ENCODE data around the gene CCDC93. TPM values are rescaled to one million over a fixed set of nuclear protein-coding genes. Genes with fewer than 3 reads are reported as not detected.
"Not testable (repeated sequence)": the region's sequence is repeated elsewhere in the genome, so short reads cannot be mapped to it uniquely, and the experiment has no call there.

Gene CCDC93
- total RNA-seq, 4 donors from 2014 or later = 17.3 to 30.3 (median 23.6) TPM

- Histone ChIP-seq H3K36me3 (peaks cover 0 to 100% (median 15%) of the 10 kb centered on the region in 3 donors), H3K27me3 (no peaks in the 10 kb centered on the region), H3K4me3 (no peak overlapping the region), H3K4me1 (peaks cover 0 to 4% (median 0%) of the 10 kb centered on the region in 4 donors), H3K9me3 (no peaks in the 10 kb centered on the region), H3K27ac (no peak overlapping the region)
- WGBS, 2 donors = 71 to 78% methylated on average over 5 of the region's 5 CpGs
- no peak for DNase-seq (ENCODE audit: low spot score in 2 of 2)
- TF ChIP-seq POLR2A (IDR thresholded peaks at IDR 0.05) (no peak), EP300 (IDR thresholded peaks at IDR 0.05) (no peak)
- TF ChIP-seq, protein P1, sequence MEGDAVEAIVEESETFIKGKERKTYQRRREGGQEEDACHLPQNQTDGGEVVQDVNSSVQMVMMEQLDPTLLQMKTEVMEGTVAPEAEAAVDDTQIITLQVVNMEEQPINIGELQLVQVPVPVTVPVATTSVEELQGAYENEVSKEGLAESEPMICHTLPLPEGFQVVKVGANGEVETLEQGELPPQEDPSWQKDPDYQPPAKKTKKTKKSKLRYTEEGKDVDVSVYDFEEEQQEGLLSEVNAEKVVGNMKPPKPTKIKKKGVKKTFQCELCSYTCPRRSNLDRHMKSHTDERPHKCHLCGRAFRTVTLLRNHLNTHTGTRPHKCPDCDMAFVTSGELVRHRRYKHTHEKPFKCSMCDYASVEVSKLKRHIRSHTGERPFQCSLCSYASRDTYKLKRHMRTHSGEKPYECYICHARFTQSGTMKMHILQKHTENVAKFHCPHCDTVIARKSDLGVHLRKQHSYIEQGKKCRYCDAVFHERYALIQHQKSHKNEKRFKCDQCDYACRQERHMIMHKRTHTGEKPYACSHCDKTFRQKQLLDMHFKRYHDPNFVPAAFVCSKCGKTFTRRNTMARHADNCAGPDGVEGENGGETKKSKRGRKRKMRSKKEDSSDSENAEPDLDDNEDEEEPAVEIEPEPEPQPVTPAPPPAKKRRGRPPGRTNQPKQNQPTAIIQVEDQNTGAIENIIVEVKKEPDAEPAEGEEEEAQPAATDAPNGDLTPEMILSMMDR (IDR thresholded peaks at IDR 0.05) = no peak
Observed at GRCh38 chr2:117935456-117935855, 78.4 kb downstream of the CCDC93 start.

- TF ChIP-seq EP300 (IDR thresholded peaks at IDR 0.05) (no peak), POLR2A (IDR thresholded peaks at IDR 0.05) (no peak)
- TF ChIP-seq, protein P1 (IDR thresholded peaks at IDR 0.05) = no peak
- Histone ChIP-seq H3K36me3 (peaks cover 0 to 100% (median 18%) of the 10 kb centered on the region in 3 donors), H3K9me3 (peaks cover 0 to 4% (median 0%) of the 10 kb centered on the region in 4 donors), H3K27me3 (no peaks in the 10 kb centered on the region), H3K27ac (no peak overlapping the region), H3K4me3 (no peak overlapping the region), H3K4me1 (peaks cover 0 to 4% (median 0%) of the 10 kb centered on the region in 4 donors)
- DNase-seq (ENCODE audit: low spot score in 2 of 2) = no peak
- 45 to 48% methylated on average over 5 of the region's 5 CpGs for WGBS, 2 donors
Observed at GRCh38 chr2:117933884-117934354, 80.0 kb downstream of the CCDC93 start.

GRCh38 chr2:117931978-117932377, 81.9 kb downstream of the CCDC93 start:
- DNase-seq (ENCODE audit: low spot score in 2 of 2) = no peak
- Histone ChIP-seq H3K9me3 (peaks cover 0 to 12% (median 0%) of the 10 kb centered on the region in 4 donors), H3K27ac (peak overlapping the region in 1 of 4 donors; percentile 13), H3K36me3 (peaks cover 0 to 99% (median 16%) of the 10 kb centered on the region in 3 donors), H3K4me1 (peaks cover 0 to 4% (median 0%) of the 10 kb centered on the region in 4 donors), H3K27me3 (no peaks in the 10 kb centered on the region), H3K4me3 (no peak overlapping the region)
- TF ChIP-seq, protein P1 (IDR thresholded peaks at IDR 0.05) = no peak
- TF ChIP-seq POLR2A (IDR thresholded peaks at IDR 0.05) = no peak
- 80 to 88% methylated on average over 7 of the region's 7 CpGs for WGBS, 2 donors

DNA sequence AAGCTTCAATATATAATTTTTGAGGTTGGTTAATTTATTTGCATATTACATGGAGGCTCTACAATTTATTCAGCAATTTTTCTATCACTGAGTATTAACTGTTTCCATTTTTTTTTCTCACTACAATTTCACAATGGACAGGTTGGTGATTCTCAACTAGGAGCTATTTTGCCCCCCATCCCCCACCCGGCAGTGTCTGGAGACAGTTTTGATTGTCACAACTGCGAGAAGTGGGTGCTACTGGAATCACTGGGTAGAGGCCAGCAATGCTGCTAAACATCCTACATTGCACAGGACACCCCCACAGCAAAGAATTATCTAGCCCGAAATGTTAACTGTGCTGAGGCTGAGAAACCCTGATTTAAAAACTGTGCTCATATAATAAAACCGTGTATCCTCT, 82.6 kb downstream of the CCDC93 start:
- DNase-seq (ENCODE audit: low spot score in 2 of 2) = no peak
- Histone ChIP-seq H3K9me3 (peaks cover 0 to 12% (median 0%) of the 10 kb centered on the region in 4 donors), H3K4me3 (no peak overlapping the region), H3K27me3 (no peaks in the 10 kb centered on the region), H3K4me1 (peaks cover 0 to 4% (median 0%) of the 10 kb centered on the region in 4 donors), H3K36me3 (peaks cover 0 to 93% (median 14%) of the 10 kb centered on the region in 3 donors), H3K27ac (no peak overlapping the region)
- WGBS, 2 donors = 68 to 91% methylated on average over 4 of the region's 4 CpGs
- TF ChIP-seq, protein P1 (IDR thresholded peaks at IDR 0.05) = no peak
- TF ChIP-seq EP300 (IDR thresholded peaks at IDR 0.05) (no peak), POLR2A (IDR thresholded peaks at IDR 0.05) (no peak)

DNA sequence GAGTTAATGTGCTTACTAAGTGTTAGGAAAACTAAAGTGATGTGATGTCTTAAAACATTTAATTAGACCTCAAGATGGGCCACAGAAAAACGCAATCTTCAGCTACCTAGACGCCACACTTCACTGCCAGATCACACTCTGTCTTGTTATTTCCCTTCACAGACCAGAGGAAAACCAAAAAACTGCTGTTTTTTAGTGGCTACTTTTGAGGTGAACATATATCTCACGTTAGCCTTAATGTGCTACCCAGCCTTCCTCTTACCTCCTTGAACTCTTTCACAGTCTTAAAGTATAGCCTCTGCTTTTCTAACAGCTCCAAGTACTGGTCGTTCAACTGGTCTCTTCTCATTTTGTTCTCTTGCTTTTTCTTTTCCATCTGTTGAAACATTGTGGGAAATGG, 83.1 kb downstream of the CCDC93 start:
- TF ChIP-seq POLR2A (IDR thresholded peaks at IDR 0.05) = no peak
- TF ChIP-seq, protein P1 (IDR thresholded peaks at IDR 0.05) = no peak
- no peak for TF ChIP-seq EP300 (IDR thresholded peaks at IDR 0.05)
- Histone ChIP-seq H3K4me3 (no peak overlapping the region), H3K27ac (no peak overlapping the region), H3K9me3 (peaks cover 0 to 12% (median 0%) of the 10 kb centered on the region in 4 donors), H3K4me1 (peaks cover 0 to 4% (median 0%) of the 10 kb centered on the region in 4 donors), H3K36me3 (peaks cover 0 to 89% (median 14%) of the 10 kb centered on the region in 3 donors), H3K27me3 (no peaks in the 10 kb centered on the region)
- WGBS, 2 donors = 91 to 93% methylated on average over 4 of the region's 4 CpGs
- no peak for DNase-seq (ENCODE audit: low spot score in 2 of 2)

- H3K36me3 ChIP-seq = peaks cover 0 to 89% (median 22%) of the 10 kb centered on the region in 3 donors
- H3K9me3 ChIP-seq; H3K27me3 ChIP-seq; DNase-seq (ENCODE audit: low spot score in 2 of 2); H3K4me3 ChIP-seq; H3K27ac ChIP-seq; H3K4me1 ChIP-seq: not testable (repeated sequence)
- 92 to 93% methylated on average over 9 of the region's 9 CpGs for WGBS, 2 donors
Observed at GRCh38 chr2:117923471-117923870, 90.4 kb downstream of the CCDC93 start.
